Measurements from ENCODE around the gene YKT6.

DNA sequence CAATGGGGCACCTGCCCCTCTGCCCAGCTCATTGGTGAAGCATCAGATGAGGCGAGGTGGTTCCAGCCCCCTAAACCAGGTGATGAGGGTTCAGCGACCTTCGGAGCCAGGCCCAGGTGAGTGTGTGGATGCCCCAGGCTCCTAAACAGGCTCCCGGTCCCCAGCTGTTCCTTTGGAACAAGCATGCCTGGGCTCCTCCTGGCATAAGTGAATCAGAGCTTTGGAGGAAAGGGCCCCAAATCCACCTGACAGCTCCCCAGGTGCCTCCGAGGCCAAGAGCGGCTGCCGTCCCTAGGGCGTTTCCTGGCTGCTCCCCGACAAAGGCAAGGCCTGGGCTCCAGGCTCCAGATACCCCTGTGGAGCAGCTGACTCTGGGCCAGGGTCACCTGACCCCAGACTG lies 61.3 kb downstream of the YKT6 start:
- no peak for TF ChIP-seq POLR2A (IDR thresholded peaks at IDR 0.05)
- TF ChIP-seq, protein P1, sequence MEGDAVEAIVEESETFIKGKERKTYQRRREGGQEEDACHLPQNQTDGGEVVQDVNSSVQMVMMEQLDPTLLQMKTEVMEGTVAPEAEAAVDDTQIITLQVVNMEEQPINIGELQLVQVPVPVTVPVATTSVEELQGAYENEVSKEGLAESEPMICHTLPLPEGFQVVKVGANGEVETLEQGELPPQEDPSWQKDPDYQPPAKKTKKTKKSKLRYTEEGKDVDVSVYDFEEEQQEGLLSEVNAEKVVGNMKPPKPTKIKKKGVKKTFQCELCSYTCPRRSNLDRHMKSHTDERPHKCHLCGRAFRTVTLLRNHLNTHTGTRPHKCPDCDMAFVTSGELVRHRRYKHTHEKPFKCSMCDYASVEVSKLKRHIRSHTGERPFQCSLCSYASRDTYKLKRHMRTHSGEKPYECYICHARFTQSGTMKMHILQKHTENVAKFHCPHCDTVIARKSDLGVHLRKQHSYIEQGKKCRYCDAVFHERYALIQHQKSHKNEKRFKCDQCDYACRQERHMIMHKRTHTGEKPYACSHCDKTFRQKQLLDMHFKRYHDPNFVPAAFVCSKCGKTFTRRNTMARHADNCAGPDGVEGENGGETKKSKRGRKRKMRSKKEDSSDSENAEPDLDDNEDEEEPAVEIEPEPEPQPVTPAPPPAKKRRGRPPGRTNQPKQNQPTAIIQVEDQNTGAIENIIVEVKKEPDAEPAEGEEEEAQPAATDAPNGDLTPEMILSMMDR (IDR thresholded peaks at IDR 0.05): no peak
- no peak for TF ChIP-seq POLR2AphosphoS5 (IDR thresholded peaks at IDR 0.05)
